ELR (cell line): ENCODE data around the gene RAP1GAP.

Experiments used
- DNase-seq: peaks from one replicate; pipeline ENCODE4 v3.0.0-alpha.2; 2015; ENCODE audit warnings: low read depth

RAP1GAP gene

DNA sequence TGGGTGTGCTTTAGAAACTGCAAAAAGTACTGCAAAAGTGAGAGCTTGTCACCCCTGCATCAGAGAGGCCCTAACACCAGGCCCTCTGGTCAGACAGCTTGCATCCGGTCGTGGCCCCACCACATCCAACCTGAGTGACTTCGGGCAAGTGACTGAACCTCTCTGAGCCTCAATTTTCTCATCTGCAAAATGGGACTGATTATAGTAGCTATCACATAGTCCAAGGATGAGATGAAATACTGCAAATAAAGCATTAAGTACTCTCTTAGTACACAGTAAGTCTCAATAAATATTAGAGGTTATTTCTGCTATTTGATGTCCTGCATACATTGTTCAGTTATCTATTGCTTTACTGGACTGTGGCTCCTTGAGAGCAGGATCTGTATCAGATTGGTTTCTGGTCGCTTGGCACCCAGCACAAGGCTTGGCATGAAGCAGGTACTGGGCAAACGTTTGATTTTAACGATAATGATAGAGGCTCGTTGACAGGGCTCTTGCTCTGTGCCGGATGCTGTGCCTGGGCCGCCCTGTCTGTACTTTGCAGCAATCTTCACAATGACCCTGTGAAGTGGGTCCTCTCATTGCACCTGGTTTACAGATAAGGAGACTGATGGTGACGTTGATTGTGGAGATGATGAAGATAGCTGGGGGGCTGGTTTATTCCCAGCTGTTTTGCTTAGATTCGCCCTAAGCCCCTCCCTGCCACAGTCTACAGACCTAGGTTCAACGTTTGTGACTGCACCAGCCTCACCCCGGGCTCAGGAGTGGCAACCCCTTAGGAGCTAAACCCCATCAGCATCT is 43.6 kb downstream of the RAP1GAP start:
- no peak for DNase-seq

DNA sequence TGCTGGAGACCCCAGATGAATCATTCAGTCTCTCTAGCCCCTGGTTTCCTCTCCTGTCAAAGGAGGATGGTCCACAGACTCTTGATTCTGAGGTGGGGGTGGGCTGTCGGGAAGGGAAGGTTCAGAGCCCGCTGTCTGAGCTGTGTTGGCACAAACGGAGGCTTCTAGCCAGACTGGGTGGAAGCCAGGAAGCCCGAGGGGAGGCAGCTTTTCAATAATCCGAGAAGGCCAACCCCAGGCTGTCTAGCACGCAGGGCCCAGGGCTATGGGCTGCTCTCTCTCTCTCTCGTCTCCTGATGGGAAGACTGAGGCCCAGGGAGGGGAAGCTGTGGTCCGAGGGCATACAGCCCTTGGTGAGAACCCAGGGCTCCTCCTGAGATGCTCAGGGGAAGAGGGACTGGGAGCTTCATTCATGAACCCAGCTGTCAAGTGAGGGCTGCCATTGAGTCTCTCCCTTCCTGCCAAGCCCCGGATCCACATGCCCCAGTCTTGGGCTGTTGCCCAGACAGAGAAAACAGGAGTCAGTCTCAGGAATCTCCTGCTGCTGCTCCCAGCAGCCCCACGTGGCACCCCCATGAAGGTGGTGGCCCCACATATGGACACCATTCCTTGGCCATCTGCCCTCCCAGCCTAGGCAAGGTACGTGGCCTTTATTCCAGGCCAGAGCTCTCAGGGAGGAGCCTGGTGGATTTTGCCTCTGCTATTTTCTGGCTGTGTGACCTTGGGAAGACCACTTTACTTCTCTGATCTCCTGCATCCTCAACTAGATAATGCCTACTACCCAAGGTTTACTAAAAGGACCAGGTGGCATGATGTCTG is 44.4 kb downstream of the RAP1GAP start:
- DNase-seq: no peak

DNA sequence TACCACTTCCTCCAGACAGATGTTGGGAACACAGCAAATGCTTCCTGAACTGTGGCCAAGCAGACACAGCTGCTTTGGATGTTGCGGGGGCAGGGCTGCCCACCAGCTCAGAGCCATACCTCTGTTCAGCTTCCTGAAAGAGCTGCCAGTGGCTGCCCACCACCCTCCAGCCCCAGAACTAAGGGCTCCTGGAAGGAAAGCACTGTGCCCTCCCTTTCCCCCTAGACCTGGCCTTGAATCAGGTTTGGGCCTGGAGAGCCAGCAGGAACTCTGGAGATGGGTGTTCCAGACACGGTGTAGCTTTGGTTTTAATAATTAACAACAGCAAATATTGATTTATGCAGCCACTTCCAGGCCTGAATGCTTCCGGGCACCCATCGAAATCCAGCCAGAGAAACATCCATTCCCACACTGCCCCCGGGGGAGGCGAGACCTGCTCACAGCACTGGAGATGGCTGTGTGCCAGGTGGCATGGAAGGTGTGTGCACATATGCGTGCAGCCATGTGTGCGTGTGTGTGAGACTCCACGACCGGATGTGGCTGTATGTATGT is 45.7 kb downstream of the RAP1GAP start:
- no peak for DNase-seq

DNA sequence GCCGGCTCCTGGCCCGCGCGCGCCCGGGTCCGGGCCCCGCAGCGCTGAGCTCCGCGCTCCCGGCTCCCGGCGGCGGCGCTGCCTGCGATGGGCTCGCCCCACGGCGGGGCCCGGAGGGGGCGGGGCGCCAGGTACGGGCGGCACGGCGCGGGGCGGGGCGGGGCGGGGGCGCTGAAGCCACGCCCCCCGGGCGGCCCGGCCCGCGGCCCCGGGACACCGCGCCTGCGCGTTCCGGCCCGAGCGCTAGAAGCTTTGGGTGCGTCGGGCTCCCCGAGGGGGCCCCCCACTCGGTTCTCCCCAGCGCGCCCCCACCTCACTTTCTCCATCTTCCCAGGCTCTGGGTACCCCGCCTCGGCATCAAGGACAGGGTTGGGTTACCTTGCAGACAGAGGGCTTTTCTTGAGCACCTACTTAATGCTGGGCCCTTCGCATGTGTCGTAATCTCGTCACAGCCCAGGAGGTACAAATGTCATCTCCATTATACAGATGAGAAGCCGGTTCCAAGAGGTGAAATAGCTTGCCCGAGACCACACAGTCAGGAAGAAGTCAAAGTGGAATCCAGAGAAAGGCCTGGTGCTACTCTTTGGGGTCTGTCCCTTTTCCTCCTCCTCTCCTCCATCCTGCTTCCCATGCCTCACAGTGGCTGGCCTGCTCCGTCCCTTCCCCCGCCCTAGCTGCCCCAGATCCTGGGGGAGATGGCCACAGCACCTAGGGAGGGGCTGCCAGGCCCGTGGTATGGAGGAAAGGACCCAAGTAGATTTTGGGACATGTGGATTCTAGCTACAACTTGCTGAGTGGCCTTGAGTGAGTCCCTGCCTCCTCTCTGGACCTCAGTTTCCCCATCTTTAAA is 46.5 kb downstream of the RAP1GAP start:
- no peak for DNase-seq

DNA sequence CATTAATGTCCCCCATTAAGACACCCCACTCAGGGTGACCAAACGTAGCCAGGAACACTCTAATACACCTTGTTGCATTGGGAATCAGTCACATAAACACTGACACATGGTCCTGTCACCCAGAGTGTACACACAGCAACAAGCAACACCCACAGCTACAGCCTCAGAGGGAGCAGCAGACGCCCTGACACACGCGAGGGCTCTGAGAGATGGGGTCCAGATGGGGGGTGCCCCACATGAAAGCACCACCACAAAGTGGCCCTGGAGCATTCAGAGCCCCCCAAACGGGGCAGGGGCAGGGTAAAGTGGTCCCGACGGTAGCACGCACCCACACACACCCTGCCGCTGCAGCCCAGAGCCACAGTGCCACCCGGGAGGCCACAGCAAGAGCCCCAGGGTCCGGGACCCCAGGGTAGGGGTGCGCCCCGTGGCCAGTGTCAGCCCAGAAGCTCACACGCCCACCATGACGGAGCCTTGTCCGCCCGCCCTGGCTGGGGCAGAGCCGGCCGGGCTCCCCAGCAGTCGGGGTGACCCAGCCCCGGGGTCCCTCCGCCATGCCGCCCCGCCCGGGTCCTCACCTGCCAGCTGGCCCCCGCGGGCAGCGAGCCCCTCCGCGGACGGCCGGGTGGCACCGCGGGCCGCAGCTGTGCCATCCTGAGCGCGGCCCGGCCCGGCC is 47.3 kb downstream of the RAP1GAP start:
- no peak for DNase-seq

DNA sequence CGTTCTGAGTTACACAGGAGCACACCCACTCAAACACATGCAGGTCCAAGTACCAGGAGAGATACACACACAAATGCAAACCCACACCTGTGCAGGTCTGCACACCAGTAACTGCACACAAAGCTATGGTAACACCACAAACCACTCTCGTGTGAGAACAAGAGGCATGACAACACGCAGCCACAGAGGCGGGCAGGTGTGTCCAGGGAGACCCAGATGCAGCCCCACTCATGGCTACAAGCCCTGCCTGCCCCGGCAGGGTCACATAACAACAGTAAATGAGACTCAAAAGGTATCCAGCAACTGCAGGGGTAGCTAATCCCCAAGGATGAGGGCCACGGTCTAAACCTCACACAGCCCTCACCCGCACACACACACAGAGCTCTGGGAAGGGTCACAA is 48.1 kb downstream of the RAP1GAP start:
- no peak for DNase-seq

DNA sequence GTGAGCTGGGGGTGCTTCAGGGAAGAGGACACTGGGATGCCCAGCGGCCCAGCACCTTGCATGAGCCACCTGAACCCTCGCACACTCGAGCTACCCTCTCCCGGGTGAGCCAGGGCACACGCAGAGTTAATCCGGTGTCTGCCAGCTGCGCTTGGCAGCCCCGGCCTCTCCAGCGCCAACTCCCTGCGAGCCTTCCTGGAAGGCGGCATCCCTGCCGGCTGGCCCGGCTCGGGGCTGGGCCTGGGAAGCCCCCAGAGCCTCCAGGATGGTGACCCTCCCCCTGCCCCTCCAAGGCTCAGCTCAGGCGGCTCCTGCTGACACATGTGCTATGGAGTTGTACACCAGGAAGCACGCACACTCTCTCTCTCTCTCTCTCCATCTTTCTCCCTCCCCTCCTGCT is 48.7 kb downstream of the RAP1GAP start:
- no peak for DNase-seq

DNA sequence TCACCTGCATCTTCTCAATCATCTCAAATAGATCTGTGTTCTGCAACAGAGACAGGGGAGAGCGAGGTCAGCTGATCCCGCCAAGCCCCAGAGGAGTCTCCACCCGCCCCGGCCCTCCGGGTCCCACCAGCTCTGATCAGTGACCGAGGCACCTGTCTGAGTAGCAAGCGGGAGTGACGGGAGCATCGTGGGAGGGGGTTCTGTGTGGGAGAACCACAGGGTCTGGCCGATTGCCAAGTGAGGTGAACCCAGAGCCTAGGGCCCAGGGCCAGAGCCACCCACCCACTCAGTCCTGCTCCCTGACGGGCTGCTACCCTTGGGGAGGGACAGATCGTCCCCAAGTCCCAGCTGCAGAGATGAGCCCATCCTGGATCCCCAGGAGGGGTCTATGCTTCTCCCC is 49.1 kb downstream of the RAP1GAP start:
- no peak for DNase-seq

DNA sequence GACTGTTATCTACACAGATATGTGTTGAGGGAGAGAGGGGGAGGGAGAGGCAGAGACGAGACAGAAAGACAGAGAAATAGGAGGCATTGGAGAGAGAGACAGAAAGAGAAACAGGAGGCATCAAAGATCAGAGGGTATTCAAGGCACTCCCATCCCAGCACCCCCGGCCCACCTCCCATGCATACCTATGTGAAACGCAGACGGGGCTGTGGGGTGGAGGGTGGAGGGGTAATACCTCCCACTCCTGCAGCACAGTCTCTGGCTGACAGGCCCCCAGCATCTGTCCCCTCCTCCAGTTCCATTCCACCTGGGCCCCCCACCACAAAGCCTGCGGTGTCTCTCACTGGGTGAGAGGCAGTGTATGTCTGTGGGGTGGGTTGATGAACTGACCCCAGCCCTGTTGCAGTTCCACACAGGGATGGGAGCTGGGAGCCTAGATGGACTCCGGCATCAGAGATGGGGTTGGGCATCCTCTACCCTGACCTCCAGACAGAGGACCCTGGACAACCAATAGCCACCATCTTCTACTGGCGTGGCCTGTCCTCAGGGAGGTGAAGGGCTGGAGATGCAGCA is 49.7 kb downstream of the RAP1GAP start:
- DNase-seq: no peak

DNA sequence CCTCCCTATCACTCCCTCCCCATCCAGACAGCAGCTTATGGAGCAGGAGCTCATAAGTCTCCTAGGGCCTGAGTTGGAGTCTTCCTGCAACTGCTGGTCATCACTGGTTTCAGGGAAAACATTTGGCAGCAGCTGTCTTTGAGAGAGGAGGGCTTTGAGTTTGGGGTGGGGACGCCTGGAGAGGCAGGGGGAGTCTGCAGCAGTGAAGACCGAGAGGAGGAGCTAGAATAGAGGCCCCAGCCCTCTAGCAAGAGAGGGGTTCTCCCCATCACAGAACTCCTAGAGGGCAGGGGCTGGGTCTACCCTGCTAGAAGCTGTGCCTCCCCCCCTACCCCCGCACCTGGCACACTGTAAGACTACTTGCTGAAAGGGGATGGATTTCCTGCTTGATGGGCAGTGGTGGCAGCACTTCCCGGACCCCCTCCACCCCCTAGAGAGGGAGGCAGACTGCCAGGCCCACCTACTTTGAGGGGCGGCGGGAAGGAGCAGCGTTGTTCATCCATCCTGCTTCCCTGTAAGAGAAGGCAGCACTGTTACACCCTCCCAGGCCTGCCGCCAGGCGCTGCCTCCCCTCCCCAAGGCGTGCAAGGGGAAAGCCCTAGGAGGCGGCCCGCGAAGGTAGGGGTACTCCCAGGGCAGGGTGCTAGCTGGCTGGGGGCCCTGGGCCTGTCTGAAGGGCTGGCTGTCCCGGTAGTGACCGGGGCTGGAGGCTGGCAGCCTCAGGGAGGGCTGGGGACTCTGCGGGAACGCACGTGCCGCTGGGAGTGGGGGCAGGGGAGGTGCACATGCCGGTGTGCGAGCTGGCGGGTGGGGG is 50.4 kb downstream of the RAP1GAP start:
- DNase-seq: no peak

DNA sequence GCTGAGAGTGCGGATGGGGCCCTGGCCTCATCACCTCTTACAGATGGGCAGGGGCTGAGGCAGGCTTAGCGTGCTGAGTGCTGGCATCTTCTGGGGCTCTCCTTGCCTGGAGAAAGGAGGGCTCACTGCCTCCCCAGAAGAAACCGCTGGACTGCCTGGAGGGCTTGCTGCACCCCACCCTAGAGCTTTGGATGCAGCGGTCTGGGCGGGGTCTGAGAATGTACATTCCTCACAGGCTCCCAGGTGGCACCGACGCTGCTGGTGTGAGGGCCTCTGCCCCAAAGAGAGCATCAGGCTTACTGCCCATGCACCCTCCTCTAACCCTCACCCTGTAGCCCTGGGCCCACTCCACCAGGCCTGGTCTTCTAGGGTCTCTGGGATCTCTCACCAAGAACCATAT is 51.1 kb downstream of the RAP1GAP start:
- DNase-seq: no peak

DNA sequence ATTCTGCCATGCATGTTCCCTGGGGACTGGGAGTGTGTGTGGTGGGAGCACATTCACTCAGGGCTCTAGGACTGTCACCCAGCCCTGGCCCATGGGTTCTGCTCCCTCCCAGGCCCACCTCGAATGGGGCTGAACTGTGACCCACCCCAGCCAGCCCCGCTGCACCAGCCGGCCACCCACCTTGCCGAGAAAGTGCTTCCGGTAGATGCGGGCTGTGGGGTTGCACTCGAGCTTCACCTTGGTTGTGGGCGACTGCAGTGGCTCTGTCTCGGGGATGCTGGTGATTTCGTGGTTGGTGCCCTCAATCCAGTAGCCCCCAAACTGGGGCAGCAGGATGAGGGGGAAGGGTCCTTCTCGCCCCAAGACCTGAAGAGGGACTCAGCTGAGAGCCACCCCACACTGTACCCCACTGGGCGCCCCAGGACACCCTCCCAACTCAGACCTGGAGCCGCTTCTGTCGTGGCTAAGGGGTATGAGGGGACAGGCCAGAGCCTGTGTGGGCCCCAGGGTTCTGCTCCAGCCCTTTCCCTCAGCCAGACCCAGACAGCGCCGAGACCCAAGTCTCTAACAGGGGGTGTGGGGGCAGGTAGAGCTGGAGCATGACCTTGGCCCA is 51.9 kb downstream of the RAP1GAP start:
- DNase-seq: no peak

DNA sequence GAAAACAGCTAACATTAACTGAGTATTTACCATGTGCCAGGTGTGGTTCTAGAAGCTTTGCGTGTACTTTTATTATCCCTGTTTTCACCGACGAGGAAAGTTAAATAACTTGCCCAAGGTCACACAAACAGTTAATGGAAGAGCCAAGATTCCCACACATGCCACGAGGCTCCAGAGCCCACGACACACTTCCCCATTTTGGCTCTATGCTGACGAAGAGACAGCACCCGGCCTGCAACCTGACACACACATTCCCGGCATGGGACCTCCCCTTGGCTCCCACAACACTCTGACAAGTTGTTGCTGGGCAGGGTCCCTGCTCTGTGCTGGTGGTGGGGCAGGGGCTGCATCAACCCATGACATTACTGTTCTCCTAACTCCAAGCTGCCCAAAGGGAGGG is 52.8 kb downstream of the RAP1GAP start:
- DNase-seq: no peak

DNA sequence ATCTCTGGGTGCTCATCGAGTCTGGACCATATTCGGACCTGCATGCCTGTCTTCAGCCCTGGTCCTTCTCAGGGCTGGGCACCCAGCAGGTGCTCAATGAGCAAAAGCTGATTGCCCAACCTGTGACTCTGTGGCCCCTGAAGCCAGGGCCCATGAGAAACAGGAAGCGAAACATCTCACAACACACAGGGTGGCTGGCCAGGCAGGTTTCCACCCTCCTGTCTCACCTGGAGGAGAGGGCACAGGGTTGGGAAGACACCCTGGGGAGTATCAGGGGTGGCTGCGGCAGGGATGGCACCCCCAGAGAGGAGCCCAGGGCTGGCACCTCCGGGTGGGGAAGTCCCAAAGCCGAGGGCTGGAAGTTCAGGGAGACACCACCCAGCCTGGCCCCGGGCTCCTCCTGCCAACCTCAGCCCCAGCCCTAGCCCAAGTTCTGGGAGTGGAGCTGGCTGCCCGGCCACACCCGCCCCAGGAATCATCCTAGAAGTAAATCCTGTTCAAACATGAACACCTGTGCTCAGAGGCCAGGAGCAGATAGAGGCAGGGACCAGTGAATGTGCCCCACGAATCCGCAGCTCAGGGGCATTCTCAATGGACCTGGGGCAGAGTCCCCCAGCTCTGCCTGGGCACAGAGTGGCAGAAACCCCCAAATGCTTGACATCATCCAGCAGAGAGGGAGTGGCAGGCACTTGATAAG is 54.6 kb downstream of the RAP1GAP start:
- DNase-seq: no peak

DNA sequence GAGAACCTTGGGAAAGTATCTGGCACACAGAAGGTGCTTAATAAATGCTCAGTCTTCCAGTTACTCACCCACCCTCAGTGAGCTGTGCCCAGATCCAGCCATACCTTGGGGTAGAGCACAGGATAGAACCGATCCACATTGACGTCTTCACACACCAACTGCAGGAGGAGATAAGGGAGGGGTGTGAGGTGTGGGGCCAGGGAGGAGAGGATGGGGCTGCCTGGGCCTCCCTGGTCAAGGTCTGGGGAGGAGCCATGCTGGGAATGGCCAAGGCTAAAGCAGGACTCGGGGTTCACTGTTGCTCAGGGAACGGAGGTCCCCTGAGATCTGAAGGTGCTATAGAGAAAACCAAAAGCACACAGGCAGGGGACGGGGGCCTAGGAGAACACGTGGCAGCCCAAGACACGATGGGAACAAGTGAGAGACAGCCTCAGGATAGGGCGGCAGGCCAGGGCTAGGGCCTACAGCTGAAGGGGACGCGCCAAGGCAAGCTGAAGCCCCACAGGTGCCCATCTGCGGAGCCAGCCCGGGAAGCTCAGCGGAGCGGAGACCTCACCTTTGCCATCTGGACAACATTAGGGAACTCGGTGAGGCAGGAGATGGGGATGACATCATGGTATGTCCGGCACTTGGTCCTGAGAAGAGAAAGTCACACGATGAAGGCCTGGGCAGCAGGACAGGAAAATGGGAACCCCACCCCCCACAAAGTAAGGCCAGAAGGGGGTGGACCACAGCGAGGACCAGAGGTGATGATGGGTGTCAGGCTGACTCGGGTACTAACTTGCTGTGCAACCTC is 55.9 kb downstream of the RAP1GAP start:
- DNase-seq: no peak

DNA sequence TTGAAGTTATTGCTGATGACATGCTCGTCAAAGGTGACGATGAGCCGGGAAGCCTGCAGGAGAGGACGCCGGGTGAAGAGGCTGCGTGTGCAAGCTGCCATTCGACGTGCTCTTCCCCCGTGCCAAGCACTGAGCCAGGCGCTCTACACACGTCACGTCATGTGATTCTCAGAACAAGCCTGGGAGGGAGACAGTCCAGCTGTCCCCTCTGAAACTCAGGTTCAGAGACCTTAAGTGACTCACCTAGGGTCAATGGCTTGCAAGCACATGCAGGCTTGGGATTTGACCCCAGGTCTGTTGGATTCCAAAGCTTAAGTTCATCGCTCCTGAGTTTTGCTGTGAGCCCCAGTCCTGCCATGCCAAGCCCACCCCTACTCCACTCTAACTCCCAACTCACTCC is 57.1 kb downstream of the RAP1GAP start:
- no peak for DNase-seq

DNA sequence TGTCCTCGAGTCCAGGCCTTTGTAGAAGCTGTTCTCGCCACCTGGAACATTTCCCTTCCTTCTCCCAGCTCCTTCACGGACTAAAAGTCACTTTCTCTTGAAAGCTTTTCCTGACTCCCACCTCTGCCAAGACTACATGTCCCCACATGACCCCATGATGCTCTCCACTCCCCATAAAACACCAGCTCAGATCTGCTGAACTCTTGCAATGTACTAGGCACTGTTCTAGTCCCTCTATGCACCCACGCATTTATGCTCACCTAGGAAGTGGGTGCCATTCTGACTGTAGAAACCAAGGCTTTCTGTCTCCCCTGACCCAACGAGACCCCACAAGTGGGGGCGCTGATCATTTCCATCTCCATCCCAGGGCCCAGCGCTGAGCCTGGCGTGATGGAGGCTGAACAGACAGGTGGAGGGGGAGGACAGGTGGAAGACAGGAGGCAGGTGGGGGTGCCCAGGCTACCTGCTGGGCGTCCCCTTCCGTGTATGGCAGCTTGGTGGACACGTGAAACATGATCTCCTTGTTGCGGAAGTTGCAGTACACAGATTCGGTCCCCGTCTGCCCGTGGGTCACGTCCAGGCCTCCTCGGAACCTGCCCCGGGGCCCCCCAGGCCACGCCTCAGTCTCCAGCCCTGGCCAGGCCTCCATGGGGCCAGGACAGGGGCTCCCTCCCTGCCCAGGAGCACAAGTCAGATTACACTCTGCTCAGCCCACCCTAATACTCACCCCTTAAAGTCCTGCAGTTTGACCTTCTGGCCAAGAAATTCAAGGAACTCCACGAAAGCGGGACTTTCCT is 58.0 kb downstream of the RAP1GAP start:
- DNase-seq: no peak

DNA sequence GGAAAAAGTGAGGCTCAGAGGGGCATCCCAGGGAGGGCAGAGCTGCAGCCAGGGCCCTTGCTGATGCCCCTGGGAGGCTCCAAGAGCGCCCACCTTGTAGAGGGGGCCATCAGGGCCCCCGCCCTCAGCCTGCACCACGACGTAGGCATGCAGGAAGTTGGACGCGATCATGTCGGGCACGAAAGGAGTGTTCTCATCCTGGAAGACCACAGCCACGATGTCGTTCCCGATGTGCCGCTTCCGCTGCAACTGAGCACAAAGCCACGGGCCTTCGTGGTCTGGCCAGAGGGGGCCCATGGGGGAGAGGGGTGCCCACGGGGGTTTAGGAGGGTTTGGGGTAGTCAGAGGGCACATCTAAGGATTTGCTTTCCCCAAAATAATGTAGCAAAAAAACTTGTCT is 59.1 kb downstream of the RAP1GAP start:
- no peak for DNase-seq
